A204.1 (cell line): Measurements from ENCODE around the gene GPC6.

Experiments used
- FAIRE-seq: peaks from 2 replicates; lab custom pipeline; 2012; peaks lifted over from hg19 to GRCh38; lab: Jason Lieb, UNC

The GPC6 gene

DNA sequence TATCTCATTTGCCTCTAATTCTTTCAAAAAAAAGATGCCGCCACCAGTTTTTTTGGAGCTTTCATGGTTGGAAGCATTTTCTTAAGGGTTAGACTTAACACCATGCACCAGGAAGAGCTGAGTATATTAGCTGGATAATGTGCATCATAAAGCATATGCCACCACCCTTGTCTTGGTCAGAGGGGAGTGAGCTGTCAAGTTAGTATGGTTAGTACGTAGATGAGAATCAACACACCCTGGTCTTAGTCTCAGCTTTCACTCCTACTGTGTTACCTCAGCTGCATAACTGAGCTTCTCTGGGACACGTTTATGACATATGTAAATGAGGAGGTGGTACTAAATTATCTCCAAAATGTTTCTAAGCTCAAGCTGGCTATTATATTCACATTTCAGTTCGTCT is 837.2 kb downstream of the GPC6 start:
- FAIRE-seq: no peak

GRCh38 chr13:94065741-94066140 is 839.1 kb downstream of the GPC6 start:
- FAIRE-seq: no peak

GRCh38 chr13:94073007-94073744 is 846.6 kb downstream of the GPC6 start:
- no peak for FAIRE-seq

DNA sequence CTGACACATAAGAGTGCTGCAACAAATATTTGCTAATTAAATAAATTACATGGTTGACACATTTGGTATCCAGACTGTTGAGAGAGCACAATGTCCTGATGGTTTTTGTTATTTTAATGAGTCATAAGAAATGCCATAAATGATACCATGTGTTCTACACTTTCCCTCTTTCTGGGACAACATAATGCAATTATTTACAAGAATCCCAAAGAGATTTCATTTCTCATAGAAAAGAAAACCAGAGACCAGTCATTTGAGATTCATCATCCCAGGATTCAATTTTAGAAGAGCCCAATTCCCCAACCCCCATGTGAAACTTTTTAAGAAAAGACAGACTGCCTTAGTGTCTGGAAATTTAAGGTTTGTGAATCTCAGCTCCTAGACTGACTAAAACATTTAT is 853.3 kb downstream of the GPC6 start:
- no peak for FAIRE-seq

- no peak for FAIRE-seq
Observed at GRCh38 chr13:94080527-94080926, 853.9 kb downstream of the GPC6 start.

GRCh38 chr13:94087100-94087499 is 860.5 kb downstream of the GPC6 start:
- FAIRE-seq: no peak

- FAIRE-seq: no peak
Observed at GRCh38 chr13:94088742-94089141, 862.1 kb downstream of the GPC6 start.

DNA sequence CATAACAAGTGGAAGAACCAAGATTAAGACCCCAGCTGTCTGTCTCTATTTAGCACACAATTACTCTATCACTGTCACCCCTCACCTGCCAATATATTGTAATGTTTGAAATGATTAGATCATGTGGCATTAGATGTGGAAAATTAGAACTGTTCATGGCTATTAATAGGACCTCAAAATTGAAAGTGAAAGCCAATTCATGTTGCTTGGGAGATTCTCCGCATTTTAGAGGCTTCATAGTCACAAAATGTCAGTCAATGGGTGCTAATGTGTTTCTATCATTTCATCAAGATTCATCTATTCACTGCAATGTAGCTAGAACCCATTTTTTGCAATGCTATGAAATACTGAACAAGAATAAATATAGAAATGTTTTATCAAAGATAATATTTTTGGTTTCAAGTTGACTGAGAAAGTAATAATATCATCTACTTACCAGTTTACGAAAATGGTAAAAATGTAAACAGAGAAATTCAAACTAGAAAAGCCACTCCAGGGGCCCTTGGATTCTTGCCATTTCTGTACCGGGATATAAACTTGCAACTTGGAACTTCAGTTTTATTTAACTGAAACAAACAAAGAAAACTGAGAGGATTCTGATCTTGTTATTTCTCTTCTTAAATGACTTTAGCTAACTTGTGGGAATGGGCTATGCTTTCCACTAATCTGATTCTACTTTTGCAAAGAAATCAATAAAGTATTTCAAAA is 864.3 kb downstream of the GPC6 start:
- FAIRE-seq: no peak

DNA sequence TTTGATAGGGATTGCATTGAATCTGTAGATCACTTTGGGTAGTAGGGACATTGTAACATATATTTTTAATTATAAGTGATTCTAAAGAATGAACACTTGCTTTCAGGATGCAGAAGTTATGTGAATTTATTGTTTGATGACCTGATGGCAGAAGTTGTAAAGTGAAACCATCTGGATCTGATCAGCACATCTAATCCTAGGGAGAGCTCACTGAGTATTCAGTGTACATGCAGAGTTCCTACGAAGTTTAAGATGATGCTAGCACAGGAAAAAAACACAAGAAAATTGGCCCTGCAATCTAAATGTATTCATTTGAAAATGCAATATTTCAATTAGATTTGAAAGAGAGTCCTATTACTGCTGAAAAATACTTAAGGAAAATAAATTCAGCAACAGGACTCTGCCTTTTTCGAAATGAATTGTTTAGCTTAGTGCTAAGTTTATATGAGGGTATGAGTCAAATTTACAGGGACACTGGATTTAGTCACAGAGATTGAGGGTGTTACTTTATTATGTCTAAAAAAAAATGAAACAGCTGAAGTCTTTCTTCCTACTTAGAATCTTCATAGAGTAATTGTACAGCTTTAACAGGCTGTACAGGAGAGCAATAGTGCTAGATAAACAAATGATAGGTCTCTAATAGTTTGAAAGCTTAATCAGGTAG is 867.2 kb downstream of the GPC6 start:
- no peak for FAIRE-seq

DNA sequence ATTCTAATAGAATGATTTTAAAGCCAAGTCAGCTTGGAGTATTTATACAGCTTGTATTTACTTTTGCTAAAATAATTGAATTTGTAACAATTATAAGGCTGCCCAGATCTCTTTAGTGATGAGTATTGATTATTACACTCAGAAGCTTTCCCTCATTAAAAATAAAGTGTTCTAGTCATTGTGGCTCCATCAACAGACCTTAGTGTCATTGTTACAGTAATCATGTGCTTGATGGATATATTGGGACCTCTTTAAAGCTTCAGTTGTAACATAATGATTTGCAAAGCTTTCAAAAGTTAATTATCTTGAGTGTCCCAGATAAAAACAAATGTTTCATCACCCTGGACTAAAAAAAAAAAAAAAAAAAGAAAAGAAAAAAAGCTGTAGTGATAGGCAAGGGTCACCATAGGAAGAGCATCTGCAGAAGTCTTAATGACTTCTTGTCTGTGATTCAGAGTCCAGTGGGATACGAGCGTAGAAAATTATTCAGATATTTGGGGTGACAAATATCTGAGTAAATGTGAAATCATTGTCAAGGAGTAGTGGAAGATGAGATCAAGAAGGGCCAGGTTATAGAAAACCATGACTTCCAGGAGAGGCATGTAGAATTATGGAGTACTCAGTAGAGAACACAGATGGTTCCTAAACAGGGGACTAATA is 883.2 kb downstream of the GPC6 start:
- FAIRE-seq: no peak

- FAIRE-seq: no peak
Observed at GRCh38 chr13:94112227-94112626, 885.6 kb downstream of the GPC6 start.

DNA sequence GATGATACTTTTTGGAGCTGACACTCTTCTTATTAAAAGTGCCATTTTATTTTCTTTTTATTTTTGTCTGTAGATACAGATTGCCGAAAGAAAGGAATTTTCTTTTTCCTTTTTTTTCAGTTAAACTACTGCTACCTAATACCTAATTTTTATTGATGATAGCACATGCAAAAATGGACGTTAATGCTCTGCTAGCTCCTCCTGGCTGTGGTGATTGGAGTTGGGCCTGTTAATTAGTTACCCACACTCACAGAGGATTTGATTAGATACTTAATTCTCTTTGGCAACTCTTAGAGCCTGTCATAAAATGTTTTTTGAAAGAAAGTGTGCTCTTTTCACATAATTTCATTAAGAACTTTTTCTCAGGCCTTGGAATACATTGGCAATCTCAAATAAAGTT is 886.1 kb downstream of the GPC6 start:
- no peak for FAIRE-seq

DNA sequence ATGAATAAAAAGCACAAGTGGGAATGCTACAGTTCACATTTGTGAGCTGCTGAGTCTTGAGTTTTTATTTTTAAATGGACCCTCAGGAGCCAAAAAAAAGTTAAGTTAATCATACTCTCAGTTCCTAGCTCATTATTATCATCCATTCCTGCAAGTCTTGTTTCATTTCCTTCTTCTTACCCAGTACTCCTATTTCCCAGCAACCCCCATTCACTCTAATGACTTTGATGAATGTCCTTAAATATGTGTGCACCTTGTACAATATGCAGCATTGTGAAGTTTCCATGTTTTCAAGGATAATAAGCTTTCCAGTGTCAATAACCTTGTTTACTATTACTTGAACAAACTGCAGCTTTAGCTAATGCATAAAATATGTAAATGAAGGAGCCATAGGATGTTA is 886.6 kb downstream of the GPC6 start:
- no peak for FAIRE-seq

DNA sequence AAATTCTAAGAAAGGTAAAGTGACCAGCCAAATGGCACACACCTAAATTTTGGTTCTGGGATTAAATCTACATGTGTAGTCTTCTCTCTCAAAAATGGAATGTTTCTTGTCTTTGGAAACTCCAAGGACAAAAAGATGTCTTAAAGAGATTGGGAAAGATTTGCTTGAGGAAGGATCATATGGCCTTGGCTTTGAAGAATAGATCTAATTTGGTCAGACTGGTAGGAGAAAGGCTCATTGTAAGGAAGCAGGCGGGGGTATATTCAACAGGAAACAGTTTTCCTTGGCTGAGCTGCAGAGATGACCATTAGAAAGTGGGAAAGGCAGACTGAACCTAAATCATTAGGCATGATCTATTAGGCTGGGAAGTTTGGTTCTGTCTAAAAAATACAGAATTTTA is 887.6 kb downstream of the GPC6 start:
- FAIRE-seq: no peak

- no peak for FAIRE-seq
Observed at GRCh38 chr13:94115054-94115453, 888.4 kb downstream of the GPC6 start.

DNA sequence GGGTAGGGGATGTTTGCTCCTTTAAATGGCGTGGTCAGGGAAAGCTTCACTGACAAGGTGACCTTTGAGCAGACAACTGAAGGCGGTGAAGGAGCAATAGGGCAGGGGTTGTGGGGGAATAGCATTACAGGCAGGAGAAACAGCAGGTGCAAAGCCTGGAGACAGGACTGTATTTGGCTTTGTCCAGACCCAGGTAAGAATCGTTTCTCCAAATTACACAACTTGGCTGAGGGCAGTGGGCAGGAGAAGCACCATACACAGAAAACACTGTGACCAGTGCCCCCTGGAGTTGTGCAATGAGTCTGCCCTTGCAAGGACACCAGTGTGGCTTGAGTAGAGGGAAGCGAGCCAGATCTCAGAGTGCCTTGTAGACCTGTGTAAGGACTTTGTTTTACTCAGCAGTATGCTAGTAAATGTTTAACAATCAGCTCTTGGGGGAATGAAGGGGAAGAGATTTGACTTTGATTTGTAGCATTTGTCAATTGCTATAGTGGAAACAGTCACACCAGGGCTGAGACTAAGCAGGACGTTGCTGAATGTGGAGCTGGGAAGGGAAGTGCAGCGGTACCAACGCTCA is 892.8 kb downstream of the GPC6 start:
- no peak for FAIRE-seq

DNA sequence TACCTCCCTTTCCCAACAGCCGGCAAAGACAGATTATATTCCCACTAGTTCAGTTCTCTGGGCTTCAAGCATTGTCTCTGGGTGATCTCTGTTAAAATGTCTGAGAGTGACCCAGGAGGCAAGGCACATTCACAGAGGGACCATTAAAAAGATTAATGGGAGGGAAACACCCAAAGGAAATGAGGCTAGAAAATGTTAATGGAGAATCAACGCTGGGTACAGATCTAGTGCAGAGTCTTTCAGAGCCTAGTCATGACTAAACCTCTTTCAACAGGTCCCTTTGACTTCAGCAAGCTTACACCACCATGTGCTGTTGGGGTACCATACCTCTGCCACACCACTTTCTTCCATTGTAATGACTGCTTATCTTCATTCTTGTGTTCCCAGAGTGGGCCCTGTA is 894.3 kb downstream of the GPC6 start:
- FAIRE-seq: no peak

GRCh38 chr13:94121686-94122085 is 895.1 kb downstream of the GPC6 start:
- no peak for FAIRE-seq

GRCh38 chr13:94122300-94122915 is 895.8 kb downstream of the GPC6 start:
- FAIRE-seq: no peak

DNA sequence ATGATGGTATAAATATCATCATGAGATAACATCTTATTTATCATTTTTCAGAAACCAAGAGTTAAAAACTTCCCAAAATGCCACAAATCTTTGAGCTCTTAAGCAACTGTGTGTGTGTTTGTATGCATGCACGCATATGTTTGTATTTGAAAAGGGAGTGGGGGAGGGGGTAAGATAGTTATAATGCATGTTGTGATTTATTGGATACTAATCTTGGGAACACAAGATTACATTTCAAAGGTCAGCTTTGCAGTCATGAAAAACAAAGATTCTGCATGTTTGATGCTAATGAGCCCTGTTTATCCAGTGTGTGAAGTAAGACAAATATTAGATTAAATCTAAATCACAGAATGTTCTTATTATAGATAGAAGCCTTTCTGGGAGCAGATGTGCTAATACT is 897.0 kb downstream of the GPC6 start:
- FAIRE-seq: no peak

- FAIRE-seq: no peak
Observed at GRCh38 chr13:94128430-94128829, 901.8 kb downstream of the GPC6 start.

GRCh38 chr13:94129490-94129894 is 902.9 kb downstream of the GPC6 start:
- FAIRE-seq: no peak
